ENCODE results near the gene NAPSA. TPM values are rescaled to one million over a fixed set of nuclear protein-coding genes. Genes with fewer than 3 reads are reported as not detected.
A peak's percentile ranks its signal among the peaks of the same experiment; 100 is the strongest.
"Not testable (repeated sequence)": the region's sequence is repeated elsewhere in the genome, so short reads cannot be mapped to it uniquely, and the experiment has no call there.

The NAPSA gene
- total and polyA plus RNA-seq, 2 donors (not counting 3 experiments of a cell fraction or from before 2014, with no cell fraction given), result 0.19 TPM; not detected in 1

- H3K9ac ChIP-seq (replicated peaks; ENCODE audit: extremely low read depth, insufficient read depth, low read length); H3K36me3 ChIP-seq (ENCODE audit: control insufficient read depth in 2 of 2, extremely low read depth in 1 of 2, insufficient read depth in 2 of 2, low read length in 2 of 2); H4K20me1 ChIP-seq (replicated peaks; ENCODE audit: control insufficient read depth, extremely low read depth, insufficient read depth, low read length); dilution Hi-C loops (cut with MboI; ENCODE audit: extremely low pct_ligation_motif_present, low sequenced_read_pairs); H3K79me2 ChIP-seq (ENCODE audit: control insufficient read depth, insufficient read depth, low read length); BruUV-seq (replicated peaks); H3K27ac ChIP-seq (ENCODE audit: insufficient read depth, low read depth, low read length); H3K9me1 ChIP-seq (replicated peaks; ENCODE audit: control insufficient read depth, extremely low read depth, insufficient read depth, low read length); H3K9me3 ChIP-seq (replicated peaks; ENCODE audit: control insufficient read depth, insufficient read depth, low read length); FAIRE-seq; DNase-seq (ENCODE audit: low read depth, low spot score); POLR2A ChIA-PET; H3K4me1 ChIP-seq (ENCODE audit: control insufficient read depth, extremely low read depth, insufficient read depth, low read length): not testable (repeated sequence)
- CTCF ChIA-PET, result interaction anchor here (2.6 kb wide), 1 partner anchor 28 kb away, joined by 48 read pairs; no protein-coding TSS in a partner anchor
- intact Hi-C loops (cut with micrococcal nuclease), result loop anchor here (1.0 to 5.0 kb wide), 4 partner anchors 27 to 392 kb away; partner anchors contain the start of gene CLEC11A
- Histone ChIP-seq H3K27me3 (ENCODE audit: control insufficient read depth in 2 of 2, insufficient read depth in 2 of 2, low read length in 2 of 2) (peaks cover 32 to 35% of the 10 kb centered on the region in 2 experiments), H3K4me2 (ENCODE audit: insufficient read depth, low read length) (peak overlapping the region; percentile 72), H2AFZ (ENCODE audit: low read depth, low read length) (peak overlapping the region; percentile 90), H3K4me3 (replicated peaks in 1 of 3; ENCODE audit: insufficient read depth in 1 of 3, low read depth in 1 of 3, low read length in 3 of 3) (peak overlapping the region in 1 of 3 experiments; percentile 42)
Measured at GRCh38 chr19:50329926-50330294, 35.5 kb downstream of the NAPSA start.

GRCh38 chr19:50329146-50329925 lies 36.1 kb downstream of the NAPSA start, which contains the start of gene KCNC3:
KCNC3 (minus strand) TSS chr19:50329377; CDS start chr19:50329082, 295 bp downstream.
- POLR2A ChIA-PET, result interaction anchor here (0.8 kb wide), 1 partner anchor 182 kb away, joined by 5 read pairs; the partner anchor contains the start of gene JOSD2

More at GRCh38 chr19:50329146-50329925, 36.1 kb downstream of the NAPSA start, which contains the start of gene KCNC3:
- Histone ChIP-seq H3K4me1 (ENCODE audit: control insufficient read depth, extremely low read depth, insufficient read depth, low read length) (peaks cover 9% of the 10 kb centered on the region), H3K9me3 (replicated peaks; ENCODE audit: control insufficient read depth, insufficient read depth, low read length) (no peaks in the 10 kb centered on the region), H3K27ac (ENCODE audit: insufficient read depth, low read depth, low read length) (no peak within 1 kb of the TSS), H3K4me2 (ENCODE audit: insufficient read depth, low read length) (peak within 1 kb of the TSS; percentile 72), H3K9me1 (replicated peaks; ENCODE audit: control insufficient read depth, extremely low read depth, insufficient read depth, low read length) (no peaks in the 10 kb centered on the region), H3K79me2 (ENCODE audit: control insufficient read depth, insufficient read depth, low read length) (no peaks in the 10 kb centered on the region), H3K36me3 (ENCODE audit: control insufficient read depth in 2 of 2, extremely low read depth in 1 of 2, insufficient read depth in 2 of 2, low read length in 2 of 2) (no peaks in the 10 kb centered on the region), H2AFZ (ENCODE audit: low read depth, low read length) (peak within 1 kb of the TSS; percentile 90), H3K27me3 (ENCODE audit: control insufficient read depth in 2 of 2, insufficient read depth in 2 of 2, low read length in 2 of 2) (peaks cover 32 to 35% of the 10 kb centered on the region in 2 experiments), H3K9ac (replicated peaks; ENCODE audit: extremely low read depth, insufficient read depth, low read length) (no peak within 1 kb of the TSS), H3K4me3 (replicated peaks in 1 of 3; ENCODE audit: insufficient read depth in 1 of 3, low read depth in 1 of 3, low read length in 3 of 3) (peak within 1 kb of the TSS; percentile 28 to 42 (median 31)), H4K20me1 (replicated peaks; ENCODE audit: control insufficient read depth, extremely low read depth, insufficient read depth, low read length) (no peaks in the 10 kb centered on the region)
- dilution Hi-C loops (cut with MboI; ENCODE audit: extremely low pct_ligation_motif_present, low sequenced_read_pairs) (no loop called here), intact Hi-C loops (cut with micrococcal nuclease) (loop anchor here (1.0 to 5.0 kb wide), 3 partner anchors 27 to 393 kb away; partner anchors contain the start of gene CLEC11A)
- peak; percentile 99 for DNase-seq (ENCODE audit: low read depth, low spot score)
- no TSS peak for BruUV-seq (replicated peaks)
- peak; percentile 93 for FAIRE-seq
- TF ChIP-seq CTCF (IDR thresholded peaks at IDR 0.05; ENCODE audit: extremely low read depth in 1 of 2, insufficient read depth in 1 of 2, low read depth in 1 of 2, low read length in 2 of 2) (no peak), FOS (IDR thresholded peaks at IDR 0.05; ENCODE audit: borderline replicate concordance, insufficient read depth, low read length) (no peak), GATA2 (IDR thresholded peaks at IDR 0.05; ENCODE audit: insufficient read depth, insufficient read length, low read depth, low read length) (no peak), POLR2AphosphoS5 (IDR thresholded peaks at IDR 0.05; ENCODE audit: insufficient read depth, low read depth, low read length) (no peak), EZH2 (IDR thresholded peaks at IDR 0.05; ENCODE audit: borderline replicate concordance, low read depth, low read length, severe bottlenecking) (no peak), MYC (IDR thresholded peaks at IDR 0.05; ENCODE audit: low read depth, low read length) (no peak), MAX (IDR thresholded peaks at IDR 0.05; ENCODE audit: insufficient read depth, insufficient read length) (no peak), POLR2A (IDR thresholded peaks at IDR 0.05; ENCODE audit: low read depth, low read length) (no peak), JUN (IDR thresholded peaks at IDR 0.05; ENCODE audit: borderline replicate concordance, insufficient read depth, insufficient read length, low read depth) (no peak)
- CTCF ChIA-PET, result interaction anchor here (0.6 to 2.6 kb wide), 31 partner anchors 10 to 592 kb away, joined by 3 to 173 read pairs (median 5); partner anchors contain the start of gene POLD1

All from endothelial cell of umbilical vein (primary cell).